AG04450 (cell line): ENCODE data around the gene TSTD1. TPM values are rescaled to one million over a fixed set of nuclear protein-coding genes. Genes with fewer than 3 reads are reported as not detected.

Source experiments
- CTCF ChIA-PET: fragments of 300-600, 350-600 bp; formaldehyde crosslinking; extraction: SDS; loops from one replicate; lab custom pipeline; 2022; ENCODE audit warnings: antibody characterized with exemption, inconsistent platforms; lab: Charles Lee
- POLR2A ChIA-PET: fragments of 350-600 bp; formaldehyde crosslinking; extraction: SDS; loops from one replicate; lab custom pipeline; 2021; ENCODE audit warnings: antibody characterized with exemption, inconsistent platforms; lab: Yijun Ruan, JAX
- DNase-seq: peaks from one replicate; pipeline ENCODE4 v3.0.0-alpha.2; 2011; ENCODE audit warnings: low read depth, low spot score
- H3K27ac ChIP-seq: one replicate; pipeline ENCODE4 v1.5.1; 2012; ENCODE audit warnings: low read depth, low read length, control low read depth
- H3K27me3 ChIP-seq: one replicate; pipeline ENCODE4 v1.6.0; 2012; ENCODE audit warnings: low read length; ENCODE audit not compliant: control insufficient read depth, insufficient read depth
- H3K4me3 ChIP-seq: 2 replicates; pipeline ENCODE4 v1.5.1; 2011; ENCODE audit warnings: mild to moderate bottlenecking, low read depth, low read length, control low read depth
- H3K9me3 ChIP-seq: 2 replicates; pipeline ENCODE4 v1.5.1; 2012; ENCODE audit warnings: low read length; ENCODE audit not compliant: control insufficient read depth, insufficient read depth
- polyA plus RNA-seq: library from polyadenylated mRNA; depleted of rRNA; stranded (reverse); fragments of >200 nt; gene quantifications from 2 replicates; pipeline ENCODE4 v1.2.3, GENCODE V29; 2011
- TF ChIP-seq, protein P1 (sequence below): IDR thresholded peaks from 2 replicates; pipeline ENCODE4 v1.5.1; 2011; ENCODE audit warnings: low read depth, low read length, control low read depth, inconsistent platforms

TSTD1 gene
- polyA plus RNA-seq, 1 experiment = 0.33 TPM

DNA sequence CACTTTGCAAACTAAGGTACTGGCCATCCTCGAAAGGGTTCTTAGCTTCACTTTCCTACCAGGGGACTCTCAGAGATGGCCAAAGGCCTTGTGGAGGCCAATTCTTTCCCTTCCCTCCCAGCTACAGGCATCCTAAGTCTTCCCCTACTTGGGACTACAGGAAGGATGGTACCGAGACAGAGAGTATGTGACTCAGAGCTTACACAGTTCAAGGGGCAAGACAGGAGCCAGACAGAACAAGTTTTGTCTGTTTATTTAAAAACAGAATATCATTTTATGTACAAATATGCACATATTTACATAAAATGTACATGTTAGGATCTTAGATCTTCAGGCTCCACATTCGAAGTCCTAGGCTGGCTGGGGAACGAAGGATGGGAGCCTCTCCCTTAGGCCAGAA lies 32.0 kb upstream of the TSTD1 start:
- ChIA-PET POLR2A (no interaction called here), CTCF (interaction anchor here (1.0 to 4.4 kb wide), 6 partner anchors 15 to 70 kb away, joined by 3 to 35 read pairs (median 6); partner anchors contain the start of genes KLHDC9 and USF1)
- no peak for DNase-seq
- Histone ChIP-seq H3K9me3 (peaks cover 3% of the 10 kb centered on the region; the same call in 1 of the 2 replicates), H3K27ac (no peak overlapping the region), H3K27me3 (peaks cover 4% of the 10 kb centered on the region), H3K4me3 (no peak overlapping the region)
- TF ChIP-seq, protein P1, sequence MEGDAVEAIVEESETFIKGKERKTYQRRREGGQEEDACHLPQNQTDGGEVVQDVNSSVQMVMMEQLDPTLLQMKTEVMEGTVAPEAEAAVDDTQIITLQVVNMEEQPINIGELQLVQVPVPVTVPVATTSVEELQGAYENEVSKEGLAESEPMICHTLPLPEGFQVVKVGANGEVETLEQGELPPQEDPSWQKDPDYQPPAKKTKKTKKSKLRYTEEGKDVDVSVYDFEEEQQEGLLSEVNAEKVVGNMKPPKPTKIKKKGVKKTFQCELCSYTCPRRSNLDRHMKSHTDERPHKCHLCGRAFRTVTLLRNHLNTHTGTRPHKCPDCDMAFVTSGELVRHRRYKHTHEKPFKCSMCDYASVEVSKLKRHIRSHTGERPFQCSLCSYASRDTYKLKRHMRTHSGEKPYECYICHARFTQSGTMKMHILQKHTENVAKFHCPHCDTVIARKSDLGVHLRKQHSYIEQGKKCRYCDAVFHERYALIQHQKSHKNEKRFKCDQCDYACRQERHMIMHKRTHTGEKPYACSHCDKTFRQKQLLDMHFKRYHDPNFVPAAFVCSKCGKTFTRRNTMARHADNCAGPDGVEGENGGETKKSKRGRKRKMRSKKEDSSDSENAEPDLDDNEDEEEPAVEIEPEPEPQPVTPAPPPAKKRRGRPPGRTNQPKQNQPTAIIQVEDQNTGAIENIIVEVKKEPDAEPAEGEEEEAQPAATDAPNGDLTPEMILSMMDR = no peak

GRCh38 chr1:161069731-161070270 lies 31.0 kb upstream of the TSTD1 start, which contains the start of gene ARHGAP30:
ARHGAP30 (minus strand) TSS chr1:161069891; CDS start chr1:161069624, 267 bp downstream.
- POLR2A ChIA-PET = no interaction called here
- CTCF ChIA-PET = interaction anchor here (4.4 kb wide), 1 partner anchor 28 kb away, joined by 35 read pairs; the partner anchor contains the start of gene KLHDC9
- TF ChIP-seq, protein P1 = no peak
- no peak for DNase-seq
- H3K4me3 ChIP-seq = no peak within 1 kb of the TSS
- H3K9me3 ChIP-seq = peaks cover 3% of the 10 kb centered on the region; the same call in 1 of the 2 replicates
- peaks cover 6% of the 10 kb centered on the region for H3K27me3 ChIP-seq
- H3K27ac ChIP-seq = no peak within 1 kb of the TSS

GRCh38 chr1:161069241-161069640 lies 30.5 kb upstream of the TSTD1 start:
- no peak overlapping the region for H3K27ac ChIP-seq
- ChIA-PET CTCF (interaction anchor here (1.4 to 4.4 kb wide), 2 partner anchors 29 to 78 kb away, joined by 3 to 35 read pairs; partner anchors contain the start of gene KLHDC9), POLR2A (no interaction called here)
- no peak overlapping the region for H3K4me3 ChIP-seq
- DNase-seq = no peak
- peaks cover 10% of the 10 kb centered on the region for H3K27me3 ChIP-seq
- TF ChIP-seq, protein P1 = no peak
- H3K9me3 ChIP-seq = peaks cover 3% of the 10 kb centered on the region; the same call in 1 of the 2 replicates

DNA sequence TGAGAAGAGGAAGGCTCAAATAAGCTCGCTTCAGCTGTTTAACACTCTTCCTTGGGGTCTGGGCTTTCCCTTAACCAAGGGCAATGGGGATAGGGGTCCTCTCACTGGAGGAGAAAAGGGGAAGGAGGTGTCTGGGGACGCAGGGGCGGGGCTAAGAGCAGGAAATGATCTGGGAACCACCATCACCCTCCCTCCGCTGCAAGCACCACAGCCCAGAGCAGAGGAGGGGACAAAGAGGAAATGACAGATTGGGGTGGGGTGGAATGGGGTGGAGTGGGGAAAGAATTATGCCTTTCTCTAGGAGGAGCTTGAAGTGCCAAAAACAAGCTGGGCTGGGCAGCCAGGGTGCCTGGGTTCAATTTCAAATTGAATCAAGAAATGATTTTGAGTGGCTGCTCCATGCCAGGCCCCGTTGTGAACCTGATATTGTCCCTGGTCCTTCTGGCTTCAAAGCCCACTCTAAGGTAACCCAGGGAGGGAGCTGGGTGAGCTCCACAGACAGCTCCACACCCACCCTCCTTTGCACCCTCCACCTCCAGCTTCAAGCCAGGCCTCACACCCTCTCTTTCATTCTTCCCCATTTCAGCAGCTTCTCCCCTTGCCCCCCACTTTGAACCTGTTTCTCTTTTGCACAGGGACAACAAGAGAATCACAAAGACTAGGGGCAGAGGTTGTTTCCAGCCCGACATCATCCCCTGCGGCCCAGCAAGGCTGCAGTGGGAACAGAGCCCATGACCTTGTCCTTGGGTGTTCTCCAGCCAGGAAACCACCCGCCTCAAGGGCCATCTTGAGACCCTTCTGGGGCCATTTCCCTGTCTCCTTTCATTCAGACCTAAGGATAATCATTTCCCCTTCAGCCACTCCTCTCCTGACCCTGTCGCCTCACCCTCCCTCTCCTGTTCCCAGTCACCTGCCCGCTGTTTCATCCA lies 29.8 kb upstream of the TSTD1 start:
- peaks cover 3% of the 10 kb centered on the region; the same call in 1 of the 2 replicates for H3K9me3 ChIP-seq
- H3K27ac ChIP-seq = no peak overlapping the region
- no peak for DNase-seq
- CTCF ChIA-PET = interaction anchor here (1.4 to 4.4 kb wide), 2 partner anchors 29 to 77 kb away, joined by 3 to 35 read pairs; partner anchors contain the start of gene KLHDC9
- POLR2A ChIA-PET = no interaction called here
- no peak overlapping the region for H3K4me3 ChIP-seq
- TF ChIP-seq, protein P1 = no peak
- peaks cover 11% of the 10 kb centered on the region for H3K27me3 ChIP-seq
